HL-60/S4 (cell line): ENCODE data around the gene LCN12.

ENCODE experiments used
- in situ Hi-C: fragments of 300-500 bp; cut with MboI; formaldehyde crosslinking; loops from 2 replicates; pipeline ENCODE4 v1.14.3; 2022; ENCODE audit warnings: low sequenced_read_pairs

LCN12 gene

GRCh38 chr9:136972335-136972734 is 20.3 kb downstream of the LCN12 start:
- in situ Hi-C loops = no loop called here

GRCh38 chr9:136972743-136973142 is 20.7 kb downstream of the LCN12 start:
- in situ Hi-C loops = no loop called here

GRCh38 chr9:136973618-136974617 is 21.8 kb downstream of the LCN12 start:
- in situ Hi-C loops = no loop called here

GRCh38 chr9:136974817-136975535 is 22.9 kb downstream of the LCN12 start:
- in situ Hi-C loops = no loop called here

- in situ Hi-C loops = no loop called here
Observed at GRCh38 chr9:136975644-136976043, 23.6 kb downstream of the LCN12 start.

GRCh38 chr9:136977223-136977622 is 25.1 kb downstream of the LCN12 start, which contains the start of gene PTGDS:
PTGDS (plus strand) TSS chr9:136977504; CDS start chr9:136977579, 75 bp downstream.
- in situ Hi-C loops = no loop called here

- in situ Hi-C loops = no loop called here
Observed at GRCh38 chr9:136977649-136978072, 25.6 kb downstream of the LCN12 start.

- in situ Hi-C loops = no loop called here
Observed at GRCh38 chr9:136978073-136978864, 26.2 kb downstream of the LCN12 start.

GRCh38 chr9:136978865-136979544 is 26.9 kb downstream of the LCN12 start:
- in situ Hi-C loops = no loop called here

- in situ Hi-C loops = no loop called here
Observed at GRCh38 chr9:136979769-136980587, 27.9 kb downstream of the LCN12 start.

- in situ Hi-C loops = no loop called here
Observed at GRCh38 chr9:136980669-136981478, 28.8 kb downstream of the LCN12 start.

GRCh38 chr9:136981588-136982231 is 29.6 kb downstream of the LCN12 start:
- in situ Hi-C loops = no loop called here

- in situ Hi-C loops = no loop called here
Observed at GRCh38 chr9:136982232-136983051, 30.4 kb downstream of the LCN12 start, which contains the start of gene LCNL1. LCNL1 (plus strand) TSS chr9:136982993; CDS start chr9:136983587, 594 bp downstream.

- in situ Hi-C loops = no loop called here
Observed at GRCh38 chr9:136983167-136983566, 31.1 kb downstream of the LCN12 start.

GRCh38 chr9:136983656-136984314 is 31.7 kb downstream of the LCN12 start:
- in situ Hi-C loops = no loop called here

- in situ Hi-C loops = no loop called here
Observed at GRCh38 chr9:136984464-136985026, 32.5 kb downstream of the LCN12 start.
